GM21576 (cell line): ENCODE measurements around the gene YEATS4.

ENCODE experiments used
- ATAC-seq: cut with Tn5 transposase; IDR thresholded peaks from one replicate; pipeline ENCODE4 v1.9.1; 2021; ENCODE audit warnings: mild to moderate bottlenecking, moderate library complexity; ENCODE audit not compliant: unreplicated experiment

Gene YEATS4

DNA sequence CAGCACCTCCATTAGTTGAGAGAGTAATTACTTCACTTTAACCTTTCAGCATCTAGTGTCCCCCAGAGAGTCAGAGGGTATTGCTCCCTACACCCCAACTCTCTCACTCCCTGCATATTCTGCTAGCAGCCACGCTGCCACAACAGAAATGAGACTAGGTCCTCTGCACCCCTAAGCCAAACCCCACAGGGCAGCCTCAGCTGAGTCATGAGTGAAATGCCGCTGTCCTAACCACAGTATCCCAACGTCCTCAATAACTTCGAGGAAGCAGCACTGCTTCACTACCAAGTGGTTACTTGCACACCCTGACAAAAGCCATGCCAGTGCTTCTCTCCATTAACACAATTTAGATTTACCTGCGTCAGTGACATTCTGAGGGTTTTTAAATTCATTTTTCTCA lies 18.2 kb upstream of the YEATS4 start:
- ATAC-seq = no peak

GRCh38 chr12:69342421-69342820 lies 17.1 kb upstream of the YEATS4 start:
- ATAC-seq = no peak

DNA sequence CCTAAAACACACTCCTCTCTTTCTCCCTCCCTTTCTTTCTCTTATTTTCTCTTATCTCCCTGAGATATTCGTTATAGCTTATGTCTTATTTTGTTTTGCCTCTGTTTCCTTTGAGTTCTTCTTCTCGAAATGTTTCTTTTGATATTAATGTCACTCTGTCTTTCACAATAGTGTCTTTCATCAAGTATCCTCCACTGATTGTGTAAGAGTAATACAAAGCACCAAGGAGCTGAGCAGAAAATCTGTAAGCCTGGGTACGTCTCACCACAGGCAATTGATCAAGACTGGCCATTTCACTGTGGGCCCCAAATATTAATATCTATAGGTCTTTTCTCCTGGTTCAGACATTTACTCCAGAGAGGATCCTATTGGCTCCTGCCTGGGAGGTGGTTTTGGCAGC lies 16.2 kb upstream of the YEATS4 start:
- no peak for ATAC-seq

- ATAC-seq = no peak
Measured at GRCh38 chr12:69343885-69344612, 15.5 kb upstream of the YEATS4 start.

DNA sequence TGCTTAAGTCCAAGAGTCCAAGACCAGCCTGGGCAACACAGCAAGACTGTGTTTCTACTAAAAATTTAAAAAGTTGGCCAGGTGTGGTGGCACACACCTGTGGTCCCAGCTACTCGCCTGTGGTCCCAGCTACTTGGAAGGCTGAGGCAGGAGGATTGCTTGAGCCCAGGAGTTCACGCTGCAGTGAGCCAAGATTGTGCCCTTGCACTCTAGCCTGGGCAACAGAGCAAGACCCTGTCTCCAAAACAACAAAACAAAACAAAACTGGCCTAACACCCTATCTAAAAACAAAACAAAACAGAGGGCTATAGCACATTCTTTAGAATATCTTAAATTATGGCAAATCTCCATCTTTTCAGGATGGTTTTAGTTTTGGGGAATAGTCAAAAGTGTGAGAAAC lies 14.5 kb upstream of the YEATS4 start:
- ATAC-seq = no peak

- no peak for ATAC-seq
Measured at GRCh38 chr12:69345742-69346141, 13.8 kb upstream of the YEATS4 start.

DNA sequence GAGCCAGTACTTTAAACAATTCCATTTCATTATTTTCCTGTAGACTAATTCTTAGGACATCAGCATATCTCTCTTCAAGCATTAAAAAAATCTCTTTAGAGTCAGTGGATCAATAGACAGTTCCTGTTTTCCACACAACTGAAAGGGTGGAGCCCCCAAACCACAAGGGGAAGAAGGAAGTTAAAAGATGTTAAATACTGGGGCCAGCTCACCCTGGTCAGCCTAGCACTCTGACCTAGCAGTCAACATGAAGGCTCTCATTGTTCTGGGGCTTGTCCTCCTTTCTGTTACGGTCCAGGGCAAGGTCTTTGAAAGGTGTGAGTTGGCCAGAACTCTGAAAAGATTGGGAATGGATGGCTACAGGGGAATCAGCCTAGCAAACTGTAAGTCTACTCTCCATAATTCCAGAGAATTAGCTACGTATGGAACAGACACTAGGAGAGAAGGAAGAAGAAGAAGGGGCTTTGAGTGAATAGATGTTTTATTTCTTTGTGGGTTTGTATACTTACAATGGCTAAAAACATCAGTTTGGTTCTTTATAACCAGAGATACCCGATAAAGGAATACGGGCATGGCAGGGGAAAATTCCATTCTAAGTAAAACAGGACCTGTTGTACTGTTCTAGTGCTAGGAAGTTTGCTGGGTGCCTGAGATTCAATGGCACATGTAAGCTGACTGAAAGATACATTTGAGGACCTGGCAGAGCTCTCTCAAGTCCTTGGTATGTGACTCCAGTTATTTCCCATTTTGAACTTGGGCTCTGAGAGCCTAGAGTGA lies 11.2 kb upstream of the YEATS4 start, which contains the start of gene LYZ:
LYZ (plus strand) TSS at position 220 of the 777 bp plus-strand sequence; CDS start at position 248, 28 bp downstream.
- no peak for ATAC-seq

- ATAC-seq = no peak
Measured at GRCh38 chr12:69350002-69350626, 9.4 kb upstream of the YEATS4 start.

- ATAC-seq = no peak
Measured at GRCh38 chr12:69350777-69351176, 8.8 kb upstream of the YEATS4 start.

DNA sequence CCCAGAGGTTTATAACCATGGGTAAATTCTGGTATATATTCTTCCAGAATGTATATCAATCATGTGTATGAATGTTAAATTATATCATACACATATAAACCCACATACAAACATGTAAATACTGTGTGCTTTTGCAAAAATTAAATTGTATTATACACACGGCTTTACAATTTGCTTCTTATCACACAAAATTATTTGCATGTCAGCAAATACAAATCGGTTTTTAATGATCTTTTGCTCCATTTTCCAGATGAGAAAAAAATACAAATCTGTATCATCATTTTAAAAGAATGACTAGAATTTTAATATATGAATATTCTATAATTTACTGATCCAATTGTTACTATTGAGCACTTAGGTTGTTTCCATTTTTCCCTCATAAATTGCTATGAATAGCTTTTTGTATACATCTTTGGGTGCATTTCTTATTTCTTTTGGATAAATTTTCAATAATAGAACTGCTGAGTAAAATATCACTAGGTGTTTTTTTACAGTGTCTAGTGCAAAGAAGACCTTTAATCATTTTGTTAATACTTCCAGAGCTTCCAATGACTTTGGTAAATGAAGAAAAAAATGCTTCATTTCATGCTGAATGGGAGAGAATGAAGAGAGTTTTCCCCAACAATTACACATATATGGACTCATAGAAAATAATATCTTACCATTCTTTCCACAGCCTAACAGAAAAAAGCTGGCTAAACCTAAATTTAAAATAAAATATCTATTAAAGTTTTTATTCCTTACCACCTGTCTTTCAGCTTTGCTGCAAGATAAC lies 7.9 kb upstream of the YEATS4 start:
- no peak for ATAC-seq

GRCh38 chr12:69352904-69353303 lies 6.6 kb upstream of the YEATS4 start:
- ATAC-seq = no peak

- ATAC-seq = no peak
Measured at GRCh38 chr12:69354172-69354555, 5.4 kb upstream of the YEATS4 start.

GRCh38 chr12:69354556-69355187 lies 4.9 kb upstream of the YEATS4 start:
- no peak for ATAC-seq

DNA sequence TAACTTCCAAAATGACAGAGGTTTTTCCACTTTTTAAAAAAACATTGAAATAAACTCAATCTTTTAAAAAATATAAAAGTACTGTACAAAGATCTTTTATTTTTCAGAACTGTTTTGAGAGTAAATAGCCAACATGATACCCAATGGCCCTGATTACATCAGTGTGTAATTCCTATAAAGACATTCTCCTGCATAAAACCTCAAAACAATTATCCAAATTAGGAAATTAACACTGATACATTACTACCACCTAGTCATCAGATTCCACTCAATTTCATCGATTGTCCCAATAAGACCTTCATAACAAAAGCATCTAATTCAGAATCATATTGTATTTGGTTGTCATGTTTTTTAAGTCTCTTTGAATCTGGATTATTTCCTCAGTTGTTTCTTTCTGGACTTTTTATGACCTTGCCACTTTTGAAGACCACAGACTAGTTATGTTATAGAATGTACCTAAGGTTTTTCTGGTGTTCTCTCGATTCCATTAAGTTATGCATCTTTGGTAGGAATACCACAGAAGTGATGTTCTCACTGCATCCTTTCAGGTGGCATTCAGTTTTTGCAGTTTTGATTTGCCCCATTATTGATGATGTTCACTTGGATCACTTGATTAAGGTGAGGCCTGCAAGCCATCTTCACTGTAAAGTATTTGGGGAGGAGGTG lies 4.0 kb upstream of the YEATS4 start:
- ATAC-seq = no peak

GRCh38 chr12:69360348-69360672 lies 767 bp downstream of the YEATS4 start:
- no peak for ATAC-seq

- ATAC-seq = no peak
Measured at GRCh38 chr12:69366796-69367195, 7.3 kb downstream of the YEATS4 start.

- ATAC-seq = no peak
Measured at GRCh38 chr12:69368171-69368570, 8.6 kb downstream of the YEATS4 start.

GRCh38 chr12:69383074-69383473 lies 23.5 kb downstream of the YEATS4 start:
- ATAC-seq = no peak

DNA sequence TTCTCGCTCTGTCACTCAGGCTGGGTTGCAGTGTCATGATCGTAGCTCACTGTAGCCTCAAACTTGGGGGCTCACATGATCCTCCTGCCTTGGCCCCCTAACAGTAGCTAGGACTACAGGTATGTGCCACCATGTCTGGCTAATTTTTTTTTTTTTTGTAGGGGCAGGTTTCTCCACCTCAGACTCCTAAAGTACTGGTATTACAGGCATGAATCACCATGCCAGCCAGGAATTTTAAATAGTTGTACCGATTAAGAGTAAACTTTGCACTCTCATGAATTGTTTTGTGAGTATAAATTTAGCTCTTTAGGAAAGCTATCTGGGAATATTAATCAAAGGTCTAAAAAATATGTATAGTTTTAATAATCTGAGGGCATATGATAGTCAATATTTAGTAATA lies 25.5 kb downstream of the YEATS4 start:
- no peak for ATAC-seq

DNA sequence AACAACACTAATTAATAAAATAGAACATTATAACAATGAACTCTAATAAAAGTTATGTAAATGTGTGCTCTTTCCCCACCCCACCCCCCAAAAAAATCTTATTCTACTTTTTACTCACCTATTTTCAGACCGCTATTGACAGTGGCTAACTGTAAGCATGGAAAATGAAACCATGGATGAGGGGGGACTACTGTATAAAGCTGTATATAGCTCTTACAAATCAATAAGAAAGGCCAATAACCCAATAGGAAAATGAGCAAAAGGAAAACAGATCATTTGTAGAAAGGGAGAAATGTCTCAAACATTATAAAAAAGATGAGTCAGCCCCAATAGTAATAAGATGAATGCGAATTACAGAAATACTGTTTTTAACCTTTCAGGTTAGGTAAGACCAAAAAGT lies 27.4 kb downstream of the YEATS4 start:
- no peak for ATAC-seq
